ENCODE data around the gene UBE2L5. TPM values are rescaled to one million over a fixed set of nuclear protein-coding genes. Genes with fewer than 3 reads are reported as not detected.

Gene UBE2L5
- total and polyA plus RNA-seq, 2 of the 4 experiments (the other 2 are of a cell fraction), result 0.18 TPM; not detected in 1

DNA sequence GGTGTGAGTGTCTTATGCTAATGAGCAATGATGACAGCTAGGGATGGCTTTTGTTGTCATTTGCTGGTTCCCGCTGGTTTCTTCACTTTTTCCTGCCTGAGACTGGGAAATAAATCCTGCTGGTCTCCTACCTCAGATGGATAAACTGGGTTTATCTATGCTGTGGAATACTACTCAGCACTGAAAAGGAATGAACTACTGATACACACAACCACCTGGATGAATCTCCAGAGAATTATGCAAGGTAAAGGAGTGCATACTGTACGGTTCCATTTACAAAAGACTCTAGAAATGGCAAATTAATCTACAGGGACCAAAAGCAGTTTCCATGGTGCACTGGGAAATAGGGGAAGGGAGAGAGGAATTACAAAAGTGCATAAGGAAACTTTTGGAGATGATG, 41.2 kb upstream of the UBE2L5 start:
- Histone ChIP-seq H2BK5ac (ENCODE audit: low read depth, low read length, poor library complexity, severe bottlenecking) (no peak overlapping the region), H3K56ac (ENCODE audit: extremely low read depth, insufficient read depth, low read length) (no peak overlapping the region), H2AK5ac (ENCODE audit: low read depth, low read length) (no peak overlapping the region), H2AK9ac (replicated peaks; ENCODE audit: low read depth, low read length, poor library complexity) (no peak overlapping the region), H3K4me3 (ENCODE audit: insufficient read depth, low read depth, low read length) (no peak overlapping the region), H4K20me1 (ENCODE audit: insufficient read depth, low read length) (no peaks in the 10 kb centered on the region), H3K23ac (ENCODE audit: low read depth, low read length) (no peak overlapping the region), H2BK15ac (ENCODE audit: low read depth, low read length) (no peak overlapping the region), H3K27me3 (ENCODE audit: control insufficient read depth, insufficient read depth, low read length) (no peaks in the 10 kb centered on the region), H2BK120ac (ENCODE audit: low read depth, low read length) (no peak overlapping the region), H3K14ac (replicated peaks; ENCODE audit: low read depth, low read length) (no peak overlapping the region), H3K9me3 (ENCODE audit: control insufficient read depth, insufficient read depth, low read length) (no peaks in the 10 kb centered on the region), H4K5ac (ENCODE audit: low read depth, low read length) (no peak overlapping the region), H2BK20ac (ENCODE audit: low read depth, low read length) (no peak overlapping the region), H3K79me1 (ENCODE audit: low read depth in 1 of 2, low read length in 2 of 2) (no peaks in the 10 kb centered on the region), H3K27ac (ENCODE audit: insufficient read depth, low read length) (no peak overlapping the region), H3K9me1 (ENCODE audit: insufficient read depth, low read length) (no peaks in the 10 kb centered on the region; the same call in 1 of the 2 replicates), H4K8ac (ENCODE audit: low read depth in 2 of 2, low read length in 2 of 2) (no peak overlapping the region), H4K91ac (ENCODE audit: insufficient read depth, low read depth, low read length) (no peak overlapping the region), H2AFZ (replicated peaks; ENCODE audit: low read length, poor library complexity) (no peak overlapping the region), H3K9ac (ENCODE audit: low read depth, low read length) (no peak overlapping the region), H3K4ac (ENCODE audit: low read depth, low read length) (no peak overlapping the region), H3K36me3 (ENCODE audit: control insufficient read depth, insufficient read depth, low read length) (no peaks in the 10 kb centered on the region), H3K18ac (ENCODE audit: low read depth, low read length) (no peak overlapping the region), H3K4me1 (ENCODE audit: control insufficient read depth, insufficient read depth, low read length) (no peaks in the 10 kb centered on the region), H3K4me2 (ENCODE audit: low read depth, low read length) (no peak overlapping the region)
- WGBS, 2 experiments (ENCODE audit: extremely low coverage in 2 of 2, insufficient read length in 1 of 2), result no CpG with 5 or more reads among the region's 2 CpGs
- in situ Hi-C loops (cut with MboI; ENCODE audit: low sequenced_read_pairs), result no loop called here
- CTCF ChIA-PET, result no interaction called here
- no peak for DNase-seq
- POLR2A ChIA-PET (ENCODE audit: unreplicated experiment), result no interaction called here
- BruUV-seq (replicated peaks), result no TSS peak
- ATAC-seq (ENCODE audit: low read depth), result no peak
- no peak for TF ChIP-seq MAFK (IDR thresholded peaks at IDR 0.05; ENCODE audit: low read depth, low read length)
- no peak for TF ChIP-seq SMC3 (IDR thresholded peaks at IDR 0.05; ENCODE audit: low read depth, low read length)
- TF ChIP-seq CHD1 (IDR thresholded peaks at IDR 0.05; ENCODE audit: low read depth, low read length), result no peak
- no peak for TF ChIP-seq RCOR1 (IDR thresholded peaks at IDR 0.05; ENCODE audit: insufficient replicate concordance, low read length)
- no peak for TF ChIP-seq POLR2A (IDR thresholded peaks at IDR 0.05; ENCODE audit: low read depth, low read length)
- TF ChIP-seq ELK1 (IDR thresholded peaks at IDR 0.05; ENCODE audit: borderline replicate concordance, low read depth, low read length), result no peak
- no peak for TF ChIP-seq RFX5 (IDR thresholded peaks at IDR 0.05; ENCODE audit: low read depth, low read length)
- TF ChIP-seq NFE2L2 (IDR thresholded peaks at IDR 0.05; ENCODE audit: low read depth, low read length), result no peak
- TF ChIP-seq, protein P1, sequence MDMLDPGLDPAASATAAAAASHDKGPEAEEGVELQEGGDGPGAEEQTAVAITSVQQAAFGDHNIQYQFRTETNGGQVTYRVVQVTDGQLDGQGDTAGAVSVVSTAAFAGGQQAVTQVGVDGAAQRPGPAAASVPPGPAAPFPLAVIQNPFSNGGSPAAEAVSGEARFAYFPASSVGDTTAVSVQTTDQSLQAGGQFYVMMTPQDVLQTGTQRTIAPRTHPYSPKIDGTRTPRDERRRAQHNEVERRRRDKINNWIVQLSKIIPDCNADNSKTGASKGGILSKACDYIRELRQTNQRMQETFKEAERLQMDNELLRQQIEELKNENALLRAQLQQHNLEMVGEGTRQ (IDR thresholded peaks at IDR 0.05; ENCODE audit: low read depth, low read length), result no peak
- no peak for TF ChIP-seq MXI1 (IDR thresholded peaks at IDR 0.05; ENCODE audit: borderline replicate concordance, low read depth, low read length)
- TF ChIP-seq MAZ (IDR thresholded peaks at IDR 0.05; ENCODE audit: borderline replicate concordance, low read depth, low read length), result no peak
- intact Hi-C loops (cut with micrococcal nuclease), result no loop called here
- dilution Hi-C loops (cut with HindIII; ENCODE audit: low sequenced_read_pairs, unreplicated experiment), result no loop called here
